HepG2 (cell line): Measurements from ENCODE around the gene AARS2. TPM values are rescaled to one million over a fixed set of nuclear protein-coding genes. Genes with fewer than 3 reads are reported as not detected.
A peak's percentile ranks its signal among the peaks of the same experiment; 100 is the strongest.

Experiments
- ATF6 ChIP-seq: sonication (generic); formaldehyde crosslinking; conservative IDR thresholded peaks from 2 replicates; pipeline ENCODE4 v1.4.0; 2020; ENCODE audit warnings: missing genetic modification reagents
- HES4 ChIP-seq: sonication (generic); formaldehyde crosslinking; IDR thresholded peaks from 2 replicates; pipeline ENCODE4 v1.9.0; 2021; ENCODE audit warnings: mild to moderate bottlenecking, missing genetic modification reagents, borderline replicate concordance
- HNRNPUL1 ChIP-seq: fragments of 200-400 bp; formaldehyde crosslinking; IDR thresholded peaks from 2 replicates; pipeline ENCODE4 v1.6.1; 2017; ENCODE audit warnings: low read depth, mild to moderate bottlenecking, low read length, moderate library complexity
- JARID2 ChIP-seq: sonication (generic); formaldehyde crosslinking; IDR thresholded peaks from 2 replicates; pipeline ENCODE4 v1.8.1; 2023; ENCODE audit warnings: missing genetic modification reagents, inconsistent platforms; ENCODE audit not compliant: insufficient replicate concordance
- PHB2 ChIP-seq: fragments of 450-650 bp; IDR thresholded peaks from 2 replicates; pipeline ENCODE4 v1.6.1; 2018; ENCODE audit not compliant: partially characterized antibody
- RXRA ChIP-seq: sonication (generic); formaldehyde crosslinking; IDR thresholded peaks from 2 replicates; pipeline ENCODE4 v1.5.1; 2020; ENCODE audit warnings: missing genetic modification reagents
- SAP130 ChIP-seq: IDR thresholded peaks from 2 replicates; pipeline ENCODE4 v1.6.1; 2016; ENCODE audit warnings: low read depth
- ZBTB14 ChIP-seq: sonication (generic); formaldehyde crosslinking; IDR thresholded peaks from 2 replicates; pipeline ENCODE4 v1.4.0; 2020; ENCODE audit warnings: missing genetic modification reagents
- ZBTB40 ChIP-seq, 2 experiments: fragments of 450-650 bp in 1 of 2; sonication (generic) in 1 of 2; formaldehyde crosslinking in 1 of 2; IDR thresholded peaks; 2 replicates each; pipeline versions ENCODE4 v1.6.1 to v1.8.0; 2016 to 2022; ENCODE audit warnings: antibody characterized with exemption in 1 of 2, mild to moderate bottlenecking in 1 of 2, missing genetic modification reagents in 1 of 2
- ZNF17 ChIP-seq: sonication (generic); formaldehyde crosslinking; IDR thresholded peaks from 2 replicates; pipeline ENCODE4 v1.5.0; 2020; ENCODE audit warnings: mild to moderate bottlenecking, missing genetic modification reagents
- ZNF354B ChIP-seq: sonication (generic); formaldehyde crosslinking; IDR thresholded peaks from 2 replicates; pipeline ENCODE4 v1.8.0; 2022; ENCODE audit warnings: mild to moderate bottlenecking, missing genetic modification reagents
- ZNF776 ChIP-seq: sonication (generic); formaldehyde crosslinking; IDR thresholded peaks from 2 replicates; pipeline ENCODE4 v1.4.0; 2020; ENCODE audit warnings: mild to moderate bottlenecking, missing genetic modification reagents
- ZSCAN21 ChIP-seq: sonication (generic); formaldehyde crosslinking; IDR thresholded peaks from 2 replicates; pipeline ENCODE4 v1.8.0; 2022; ENCODE audit warnings: mild to moderate bottlenecking, missing genetic modification reagents, moderate library complexity, borderline replicate concordance
- polyA plus RNA-seq, 8 experiments: library from polyadenylated mRNA; depleted of rRNA in 3 of 8; stranded (reverse) in 7 of 8; unstranded in 1 of 8; fragments of >200 nt; fragmentation: Illumina TruSeq in 4 of 8; extraction: Trizol in 4 of 8; gene quantifications; 2 replicates each; pipeline versions ENCODE4 v1.2.1 to v1.2.3, GENCODE V29; 2011 to 2016; ENCODE audit warnings: low read depth in 4 of 8, missing spikeins in 1 of 8, mixed read lengths in 1 of 8; ENCODE audit not compliant: insufficient read depth in 1 of 8
- total RNA-seq, 5 experiments: library from RNA; depleted of rRNA; stranded (reverse); fragments of >200 nt; fragmentation: Illumina TruSeq; extraction: Trizol; gene quantifications; 2 replicates each; pipeline ENCODE4 v1.2.3, GENCODE V29; 2016; ENCODE audit warnings: low read depth in 1 of 5

The AARS2 gene
- total and polyA plus RNA-seq, 2 of the 13 experiments (the other 11 are each of a cell fraction or from before 2014, with no cell fraction given): 7.5 to 24.1 TPM

GRCh38 chr6:44312901-44313788, at the start of gene AARS2 (continued):
- TF ChIP-seq ZNF776: peak; percentile 79; the same call in 1 of the 2 replicates
- TF ChIP-seq ATF6 (CRISPR knock-in tag): no peak; the same call in 1 of the 2 replicates
- TF ChIP-seq SAP130 (CRISPR knock-in tag): peak; percentile 99
- TF ChIP-seq HES4: no peak; the same call in 1 of the 2 replicates
- TF ChIP-seq HNRNPUL1: no peak
- TF ChIP-seq ZNF354B (CRISPR knock-in tag): peak; percentile 97
- TF ChIP-seq JARID2 (CRISPR knock-in tag): peak; percentile 98
- TF ChIP-seq PHB2: no peak
- TF ChIP-seq ZBTB14 (CRISPR knock-in tag): peak; percentile 56; the same call in 1 of the 2 replicates
- TF ChIP-seq ZNF17 (CRISPR knock-in tag): 0 out of 2 replicates have a peak, but pooled peaks have one; percentile 53
- peak; percentile 94 for TF ChIP-seq RXRA
- peak; percentile 95 for TF ChIP-seq ZSCAN21 (CRISPR knock-in tag)
- TF ChIP-seq ZBTB40 (IDR thresholded peaks at IDR 0.05): no peak
- peak; percentile 88 for TF ChIP-seq ZBTB40 (CRISPR knock-in tag; IDR thresholded peaks at IDR 0.05)
